Ishikawa (cell line): Measurements from ENCODE around the gene F2RL2.

Experiments
- EP300 ChIP-seq: IDR thresholded peaks from 2 replicates; pipeline ENCODE4 v1.6.1; 2012; ENCODE audit warnings: borderline replicate concordance
- RAD21 ChIP-seq: IDR thresholded peaks from 2 replicates; pipeline ENCODE4 v1.6.1; 2012; ENCODE audit warnings: low read depth
- TAF1 ChIP-seq: IDR thresholded peaks from 2 replicates; pipeline ENCODE4 v1.6.1; 2012; ENCODE audit warnings: low read depth, mild to moderate bottlenecking

The F2RL2 gene

GRCh38 chr5:76570153-76570552 is 53.0 kb downstream of the F2RL2 start:
- TF ChIP-seq EP300 (no peak), RAD21 (no peak), TAF1 (no peak)
